Fibroblast of lung (primary cell): ENCODE results near the gene ME1. TPM values are rescaled to one million over a fixed set of nuclear protein-coding genes. Genes with fewer than 3 reads are reported as not detected.

Experiments used
- DNase-seq, 2 donors: peaks; one replicate each; pipeline versions ENCODE4 v3.0.0 to v3.0.0-alpha.2; 2010; ENCODE audit warnings: low read depth in 2 of 2
- H2AFZ ChIP-seq: 2 replicates; pipeline ENCODE4 v1.5.1; 2012; ENCODE audit warnings: low read length, control low read depth, inconsistent platforms
- H3K27ac ChIP-seq: 2 replicates; pipeline ENCODE4 v1.5.1; 2011; ENCODE audit warnings: low read length, control low read depth; ENCODE audit not compliant: insufficient read depth
- H3K27me3 ChIP-seq: 2 replicates; pipeline ENCODE4 v1.5.1; 2011; ENCODE audit warnings: mild to moderate bottlenecking, low read length; ENCODE audit not compliant: control insufficient read depth, insufficient read depth
- H3K36me3 ChIP-seq: 2 replicates; pipeline ENCODE4 v1.5.1; 2011; ENCODE audit warnings: low read length; ENCODE audit not compliant: control insufficient read depth, insufficient read depth
- H3K4me1 ChIP-seq: 2 replicates; pipeline ENCODE4 v1.5.1; 2011; ENCODE audit warnings: low read length; ENCODE audit not compliant: control insufficient read depth, insufficient read depth; ENCODE audit errors: extremely low read depth
- H3K4me2 ChIP-seq: 2 replicates; pipeline ENCODE4 v1.5.1; 2011; ENCODE audit warnings: low read length, control low read depth; ENCODE audit not compliant: insufficient read depth; ENCODE audit errors: extremely low read depth
- H3K4me3 ChIP-seq, 4 experiments: fragments of 200-600 bp in 1 of 4; sonication (generic) in 1 of 4; replicated peaks in 1 of 4; 2 replicates each; pipeline ENCODE4 v1.5.1; 2011 to 2016; ENCODE audit warnings: low read length in 4 of 4, low read depth in 3 of 4, mild to moderate bottlenecking in 3 of 4, control low read depth in 2 of 4, inconsistent platforms in 1 of 4, mixed read lengths in 1 of 4; ENCODE audit not compliant: insufficient read depth in 1 of 4; ENCODE audit errors: control extremely low read depth in 1 of 4
- H3K79me2 ChIP-seq: 2 replicates; pipeline ENCODE4 v1.5.1; 2012; ENCODE audit warnings: mild to moderate bottlenecking, low read length, inconsistent platforms; ENCODE audit not compliant: control insufficient read depth, insufficient read depth
- H3K9ac ChIP-seq: 2 replicates; pipeline ENCODE4 v1.5.1; 2011; ENCODE audit warnings: mild to moderate bottlenecking, low read length, control low read depth; ENCODE audit not compliant: insufficient read depth
- H3K9me3 ChIP-seq: 2 replicates; pipeline ENCODE4 v1.5.1; 2012; ENCODE audit warnings: low read depth, low read length; ENCODE audit not compliant: control insufficient read depth, insufficient read depth
- H4K20me1 ChIP-seq: 2 replicates; pipeline ENCODE4 v1.5.1; 2011; ENCODE audit warnings: low read length; ENCODE audit not compliant: control insufficient read depth, insufficient read depth; ENCODE audit errors: extremely low read depth
- EZH2 ChIP-seq: IDR thresholded peaks from 2 replicates; pipeline ENCODE4 v1.5.1; 2012; ENCODE audit warnings: low read length, control low read depth, mild to moderate bottlenecking; ENCODE audit errors: missing control alignments
- polyA plus RNA-seq, 2 donors: library from polyadenylated mRNA; depleted of rRNA in 1 of 2; stranded (reverse) in 1 of 2; unstranded in 1 of 2; fragments of >200 nt; gene quantifications; 2 replicates each; pipeline ENCODE4 v1.2.1, GENCODE V29; 2011 to 2012; ENCODE audit warnings: missing spikeins in 1 of 2
- total RNA-seq: library from RNA; depleted of rRNA; stranded (reverse); fragments of >200 nt; gene quantifications from 2 replicates; pipeline ENCODE4 v1.2.1, GENCODE V29; 2014
- TF ChIP-seq, protein P1 (sequence below), 2 donors: IDR thresholded peaks in 1 of 2; conservative IDR thresholded peaks in 1 of 2; 1 replicate in 1 of 2; 2 replicates in 1 of 2; pipeline ENCODE4 v1.5.1; 2011 to 2012; ENCODE audit warnings: low read length in 2 of 2, control low read depth in 1 of 2, inconsistent platforms in 1 of 2, low read depth in 1 of 2, mild to moderate bottlenecking in 1 of 2

Gene ME1
- total and polyA plus RNA-seq, 2 donors (not counting 1 experiment from before 2014, with no cell fraction given), result 35.8 to 44.3 TPM

DNA sequence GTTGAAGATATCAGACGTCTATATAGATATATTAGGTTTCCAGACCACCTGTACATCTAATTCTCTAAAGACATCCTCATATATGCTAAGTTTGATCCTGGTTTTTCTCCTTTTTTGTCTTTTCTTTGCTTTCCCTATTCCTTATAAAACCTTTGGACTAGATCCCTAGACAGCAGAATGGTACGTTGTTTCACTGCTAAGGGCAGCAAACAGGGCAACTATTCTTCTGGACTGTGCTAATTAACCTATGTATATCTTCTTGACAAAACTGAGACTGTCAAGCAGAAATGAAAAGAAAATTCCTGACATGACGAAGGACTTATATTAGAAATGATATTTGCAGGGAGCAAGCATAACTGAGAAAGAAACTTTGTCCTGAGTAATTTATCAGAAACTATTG is 19.1 kb downstream of the ME1 start:
- H3K27ac ChIP-seq, result no peak overlapping the region
- no peak overlapping the region for H3K4me2 ChIP-seq
- no peaks in the 10 kb centered on the region for H3K4me1 ChIP-seq
- TF ChIP-seq, protein P1, sequence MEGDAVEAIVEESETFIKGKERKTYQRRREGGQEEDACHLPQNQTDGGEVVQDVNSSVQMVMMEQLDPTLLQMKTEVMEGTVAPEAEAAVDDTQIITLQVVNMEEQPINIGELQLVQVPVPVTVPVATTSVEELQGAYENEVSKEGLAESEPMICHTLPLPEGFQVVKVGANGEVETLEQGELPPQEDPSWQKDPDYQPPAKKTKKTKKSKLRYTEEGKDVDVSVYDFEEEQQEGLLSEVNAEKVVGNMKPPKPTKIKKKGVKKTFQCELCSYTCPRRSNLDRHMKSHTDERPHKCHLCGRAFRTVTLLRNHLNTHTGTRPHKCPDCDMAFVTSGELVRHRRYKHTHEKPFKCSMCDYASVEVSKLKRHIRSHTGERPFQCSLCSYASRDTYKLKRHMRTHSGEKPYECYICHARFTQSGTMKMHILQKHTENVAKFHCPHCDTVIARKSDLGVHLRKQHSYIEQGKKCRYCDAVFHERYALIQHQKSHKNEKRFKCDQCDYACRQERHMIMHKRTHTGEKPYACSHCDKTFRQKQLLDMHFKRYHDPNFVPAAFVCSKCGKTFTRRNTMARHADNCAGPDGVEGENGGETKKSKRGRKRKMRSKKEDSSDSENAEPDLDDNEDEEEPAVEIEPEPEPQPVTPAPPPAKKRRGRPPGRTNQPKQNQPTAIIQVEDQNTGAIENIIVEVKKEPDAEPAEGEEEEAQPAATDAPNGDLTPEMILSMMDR (conservative IDR thresholded peaks at IDR 0.05 in 1 of 2, IDR thresholded peaks at IDR 0.05 in 1 of 2; ENCODE audit: low read depth in 1 of 2, low read length in 2 of 2), result no peak
- no peak for TF ChIP-seq EZH2
- no peak overlapping the region for H3K9ac ChIP-seq
- H3K27me3 ChIP-seq, result no peaks in the 10 kb centered on the region
- H3K9me3 ChIP-seq, result no peaks in the 10 kb centered on the region
- H4K20me1 ChIP-seq, result no peaks in the 10 kb centered on the region
- no peak overlapping the region for H2AFZ ChIP-seq
- no peak overlapping the region for H3K4me3 ChIP-seq
- H3K36me3 ChIP-seq, result no peaks in the 10 kb centered on the region
- peaks cover 2% of the 10 kb centered on the region for H3K79me2 ChIP-seq
- no peak for DNase-seq

DNA sequence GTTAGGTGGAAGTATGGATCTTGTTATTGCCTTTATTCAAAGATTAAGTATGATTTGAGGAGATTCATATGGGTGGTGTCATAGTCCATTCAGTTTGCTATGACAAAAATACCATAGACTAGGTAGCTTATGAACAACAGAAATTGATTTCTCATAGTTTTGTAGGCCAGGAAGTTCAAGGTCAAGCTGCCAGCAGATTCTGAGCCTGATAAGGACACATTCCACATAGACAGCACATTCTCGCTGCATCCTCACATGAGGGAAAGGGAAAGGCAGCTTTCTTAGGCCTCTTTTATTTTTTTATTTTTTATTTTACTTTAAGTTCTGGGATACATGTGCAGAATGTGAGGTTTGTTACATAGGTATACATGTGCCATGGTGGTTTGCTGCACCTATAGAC is 27.7 kb downstream of the ME1 start:
- no peak overlapping the region for H3K27ac ChIP-seq
- H3K9me3 ChIP-seq, result no peaks in the 10 kb centered on the region
- peaks cover 2% of the 10 kb centered on the region for H3K36me3 ChIP-seq
- no peak overlapping the region for H3K4me2 ChIP-seq
- no peaks in the 10 kb centered on the region for H3K79me2 ChIP-seq
- no peak for TF ChIP-seq EZH2
- TF ChIP-seq, protein P1 (conservative IDR thresholded peaks at IDR 0.05 in 1 of 2, IDR thresholded peaks at IDR 0.05 in 1 of 2; ENCODE audit: low read depth in 1 of 2, low read length in 2 of 2), result no peak
- H3K27me3 ChIP-seq, result no peaks in the 10 kb centered on the region
- H4K20me1 ChIP-seq, result no peaks in the 10 kb centered on the region
- H2AFZ ChIP-seq, result no peak overlapping the region
- no peak overlapping the region for H3K4me3 ChIP-seq
- no peak overlapping the region for H3K9ac ChIP-seq
- no peaks in the 10 kb centered on the region for H3K4me1 ChIP-seq
- DNase-seq, result no peak

DNA sequence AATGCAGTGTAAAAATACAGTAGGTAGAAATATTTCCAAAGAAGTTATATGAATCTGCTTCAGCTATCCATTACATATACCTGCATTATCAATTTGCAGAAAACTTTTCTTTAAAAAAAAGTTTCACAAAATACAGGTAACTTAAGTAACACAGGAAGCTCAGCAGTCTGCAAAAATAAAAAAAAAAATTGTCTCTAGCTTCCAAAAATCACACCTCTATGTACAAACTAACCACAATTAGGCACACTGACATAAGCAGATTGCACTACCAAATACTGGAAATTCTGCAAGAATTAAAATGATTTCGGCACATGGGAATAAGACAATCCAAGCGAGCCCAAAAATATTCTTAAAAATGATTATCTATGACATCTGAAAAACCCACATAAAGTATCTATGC is 41.2 kb downstream of the ME1 start:
- Histone ChIP-seq H3K27me3 (no peaks in the 10 kb centered on the region), H3K4me3 (no peak overlapping the region), H3K4me2 (no peak overlapping the region), H3K27ac (no peak overlapping the region), H3K79me2 (no peaks in the 10 kb centered on the region), H3K4me1 (no peaks in the 10 kb centered on the region), H2AFZ (no peak overlapping the region), H3K9me3 (no peaks in the 10 kb centered on the region), H4K20me1 (no peaks in the 10 kb centered on the region), H3K36me3 (peaks cover 2% of the 10 kb centered on the region), H3K9ac (no peak overlapping the region)
- DNase-seq, result no peak
- TF ChIP-seq, protein P1 (conservative IDR thresholded peaks at IDR 0.05 in 1 of 2, IDR thresholded peaks at IDR 0.05 in 1 of 2; ENCODE audit: low read depth in 1 of 2, low read length in 2 of 2), result no peak
- no peak for TF ChIP-seq EZH2
